Stimulated activated CD4-positive, alpha-beta T cell treated with anti-CD3 and anti-CD28 coated beads, Interleukin-12 subunit alpha, Interleukin-12 subunit beta, amount 100 ng/mL, for 24 hours (primary cell): Measurements from ENCODE around the gene C20orf204.
"Not testable (repeated sequence)": the region's sequence is repeated elsewhere in the genome, so short reads cannot be mapped to it uniquely, and the experiment has no call there.

Experiments used
- DNase-seq, 2 experiments: peaks; one replicate each; pipeline ENCODE4 v3.0.0-alpha.2; 2020; ENCODE audit warnings: low read depth in 2 of 2

Gene C20orf204

GRCh38 chr20:64083378-64083803 is 47.4 kb downstream of the C20orf204 start:
- DNase-seq, result peak; percentile 50 to 61

GRCh38 chr20:64083804-64084684 is 48.1 kb downstream of the C20orf204 start, which contains the start of gene LKAAEAR1:
Gene LKAAEAR1, minus strand, starts transcription at chr20:64084398. Its CDS starts 179 bp downstream, at chr20:64084219.
- DNase-seq, result no peak

GRCh38 chr20:64084685-64085152 is 48.7 kb downstream of the C20orf204 start:
- DNase-seq, result no peak

- DNase-seq, result no peak
Measured at GRCh38 chr20:64086801-64087200, 50.8 kb downstream of the C20orf204 start.

GRCh38 chr20:64087226-64087825 is 51.3 kb downstream of the C20orf204 start:
- DNase-seq, result not testable (repeated sequence)

GRCh38 chr20:64088586-64088985 is 52.6 kb downstream of the C20orf204 start:
- not testable (repeated sequence) for DNase-seq
